GM13977 (cell line): ENCODE measurements around the gene RAI1.

ENCODE experiments used
- DNase-seq: peaks from one replicate; pipeline ENCODE4 v3.0.0; 2012; ENCODE audit warnings: low spot score
- in situ Hi-C: fragments of 300-500 bp; cut with MboI; formaldehyde crosslinking; loops from one replicate; pipeline ENCODE4 v1.12.0; 2022; ENCODE audit warnings: low sequenced_read_pairs, low pct_unique_long_range_greater_than_20kb, mixed read lengths, inconsistent platforms; ENCODE audit not compliant: unreplicated experiment
- TF ChIP-seq, protein P1 (sequence below): IDR thresholded peaks from 2 replicates; pipeline ENCODE4 v1.5.1; 2012; ENCODE audit warnings: mild to moderate bottlenecking, control low read depth; ENCODE audit not compliant: insufficient read depth; ENCODE audit errors: extremely low read depth, missing control alignments

The RAI1 gene

GRCh38 chr17:17808706-17809432 lies 127.6 kb downstream of the RAI1 start:
- in situ Hi-C loops: no loop called here
- DNase-seq: peak; percentile 92
- TF ChIP-seq, protein P1, sequence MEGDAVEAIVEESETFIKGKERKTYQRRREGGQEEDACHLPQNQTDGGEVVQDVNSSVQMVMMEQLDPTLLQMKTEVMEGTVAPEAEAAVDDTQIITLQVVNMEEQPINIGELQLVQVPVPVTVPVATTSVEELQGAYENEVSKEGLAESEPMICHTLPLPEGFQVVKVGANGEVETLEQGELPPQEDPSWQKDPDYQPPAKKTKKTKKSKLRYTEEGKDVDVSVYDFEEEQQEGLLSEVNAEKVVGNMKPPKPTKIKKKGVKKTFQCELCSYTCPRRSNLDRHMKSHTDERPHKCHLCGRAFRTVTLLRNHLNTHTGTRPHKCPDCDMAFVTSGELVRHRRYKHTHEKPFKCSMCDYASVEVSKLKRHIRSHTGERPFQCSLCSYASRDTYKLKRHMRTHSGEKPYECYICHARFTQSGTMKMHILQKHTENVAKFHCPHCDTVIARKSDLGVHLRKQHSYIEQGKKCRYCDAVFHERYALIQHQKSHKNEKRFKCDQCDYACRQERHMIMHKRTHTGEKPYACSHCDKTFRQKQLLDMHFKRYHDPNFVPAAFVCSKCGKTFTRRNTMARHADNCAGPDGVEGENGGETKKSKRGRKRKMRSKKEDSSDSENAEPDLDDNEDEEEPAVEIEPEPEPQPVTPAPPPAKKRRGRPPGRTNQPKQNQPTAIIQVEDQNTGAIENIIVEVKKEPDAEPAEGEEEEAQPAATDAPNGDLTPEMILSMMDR: no peak

DNA sequence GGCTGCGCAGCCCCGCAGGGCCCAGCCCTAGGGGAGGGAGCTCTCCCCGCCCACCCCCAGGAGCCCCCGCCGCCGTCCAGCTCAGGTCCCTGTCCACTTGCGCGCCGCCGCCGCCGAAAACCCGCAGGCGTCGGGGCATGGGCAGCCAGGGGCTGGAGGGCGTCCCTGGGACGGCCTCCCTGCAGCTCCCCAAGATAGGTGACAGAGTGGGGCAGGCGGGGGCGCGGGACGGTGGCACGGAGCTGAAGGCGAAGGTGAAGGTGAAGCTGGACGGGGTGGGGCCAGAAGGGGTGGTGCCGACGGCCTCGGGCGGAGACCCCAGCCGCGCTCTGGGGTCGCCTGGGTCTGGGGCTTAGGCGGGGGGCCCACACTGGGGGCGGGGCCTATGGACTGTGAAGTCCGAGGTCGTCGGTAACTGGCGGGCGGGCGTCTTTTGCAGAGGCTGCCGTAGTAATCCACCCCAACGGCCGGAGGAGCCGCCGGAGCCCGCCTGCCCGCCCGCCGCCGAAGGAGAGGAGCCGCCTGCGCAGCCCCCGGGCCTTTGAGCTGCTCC lies 128.3 kb downstream of the RAI1 start:
- TF ChIP-seq, protein P1: no peak
- in situ Hi-C loops: no loop called here
- DNase-seq: no peak

DNA sequence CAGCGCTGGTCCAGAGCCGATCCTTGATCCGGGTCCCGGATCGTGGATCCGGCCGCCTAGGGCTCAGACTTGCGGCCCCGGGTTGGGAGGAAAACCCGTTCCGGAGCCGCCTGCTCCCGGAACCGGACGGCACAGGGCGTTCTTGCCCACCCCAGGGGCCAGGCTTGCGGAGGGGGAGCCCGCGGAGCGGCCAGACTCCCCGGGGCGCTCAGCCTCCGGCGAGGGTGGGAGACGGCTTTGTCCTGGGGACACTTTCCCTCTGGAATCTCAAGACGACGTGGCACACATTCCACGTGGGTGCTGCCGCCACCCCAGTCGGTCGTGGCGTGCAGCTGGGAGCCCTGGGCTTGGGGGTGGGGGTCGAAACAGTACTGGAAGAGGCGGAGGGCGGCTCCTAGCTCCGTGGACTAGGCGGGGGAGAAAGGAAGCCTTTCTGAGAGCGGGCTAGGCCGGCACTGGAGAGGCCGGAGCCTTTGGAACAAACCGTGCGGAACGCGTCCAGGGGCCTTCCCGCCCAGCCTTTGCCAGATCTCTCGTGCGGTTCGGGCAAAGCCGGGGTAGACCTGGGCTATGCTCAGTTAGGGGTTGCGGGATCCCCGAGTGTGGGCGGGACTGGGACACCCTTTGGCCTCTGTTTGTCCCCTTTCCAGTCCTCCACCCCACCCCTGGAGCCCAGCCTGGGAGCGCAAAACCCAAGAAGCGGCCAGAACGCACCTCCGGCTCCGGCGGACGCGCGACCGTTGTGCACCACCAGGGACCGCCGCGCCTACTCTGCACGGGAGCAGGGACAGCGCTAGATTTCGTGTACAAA lies 129.0 kb downstream of the RAI1 start:
- DNase-seq: no peak
- in situ Hi-C loops: no loop called here

DNA sequence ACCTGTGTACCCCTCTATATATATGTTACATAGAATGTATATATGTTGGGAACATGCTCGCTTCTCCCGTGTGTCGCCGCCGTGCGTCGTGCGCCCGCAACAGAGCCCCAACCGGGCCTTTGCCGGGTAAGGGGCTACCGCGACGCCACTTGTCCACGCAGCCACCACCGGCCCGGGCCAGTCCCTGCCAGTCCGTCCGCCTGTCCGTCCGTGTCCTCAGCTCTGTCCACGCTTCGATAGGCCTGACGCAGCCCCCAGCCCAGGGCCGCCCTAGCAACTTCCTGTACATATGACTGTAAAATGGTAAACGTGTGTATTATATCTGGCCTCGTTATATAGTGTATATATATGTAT lies 129.6 kb downstream of the RAI1 start:
- TF ChIP-seq, protein P1: no peak
- no peak for DNase-seq
- in situ Hi-C loops: no loop called here

More for the DNA sequence above, 129.0 kb downstream of the RAI1 start:
- TF ChIP-seq, protein P1: no peak

DNA sequence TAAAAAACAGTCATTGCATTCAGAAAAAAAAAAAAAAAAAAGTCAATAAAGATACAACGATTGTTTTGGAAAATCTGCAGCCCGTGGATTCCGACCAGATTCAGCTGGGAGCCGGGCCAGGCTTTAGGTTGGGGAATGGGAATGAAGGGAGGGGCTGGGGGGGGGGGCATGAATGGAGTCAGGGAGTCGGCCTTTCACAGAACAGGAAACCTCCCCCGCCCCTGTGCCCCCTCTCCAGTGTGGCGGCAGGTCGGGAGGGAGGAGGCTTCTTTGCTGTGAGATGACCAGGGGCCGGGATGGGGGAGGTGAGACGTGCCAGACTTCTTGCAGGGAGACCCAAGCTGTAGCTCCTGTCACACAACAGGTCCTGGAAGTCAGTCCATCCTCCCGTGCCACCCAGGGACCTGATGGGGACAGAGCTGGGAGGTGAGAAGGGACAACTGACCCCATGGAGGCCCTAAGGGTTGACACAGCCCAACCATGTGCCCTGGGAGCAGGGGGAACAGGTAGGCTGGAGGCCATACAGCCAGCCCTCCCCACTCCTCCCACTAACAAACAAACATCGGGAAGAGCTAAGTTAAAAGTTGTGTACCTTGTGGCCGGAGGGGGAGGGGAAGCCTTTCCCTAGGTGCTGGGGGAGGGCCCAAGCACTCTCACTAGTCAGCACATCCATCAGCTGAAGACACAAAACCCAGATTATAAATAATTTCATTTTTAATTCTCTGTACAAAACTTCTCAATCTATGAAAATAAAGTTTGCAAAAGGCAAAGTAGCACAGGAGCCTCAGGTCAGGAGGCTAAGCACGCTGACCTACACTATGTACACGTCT lies 130.3 kb downstream of the RAI1 start:
- DNase-seq: no peak
- in situ Hi-C loops: no loop called here
- TF ChIP-seq, protein P1: no peak
